Measurements from ENCODE around the gene PPP1R3G. TPM values are rescaled to one million over a fixed set of nuclear protein-coding genes. Genes with fewer than 3 reads are reported as not detected.

The PPP1R3G gene
- total RNA-seq, 1 experiment from 2014 or later: not detected

DNA sequence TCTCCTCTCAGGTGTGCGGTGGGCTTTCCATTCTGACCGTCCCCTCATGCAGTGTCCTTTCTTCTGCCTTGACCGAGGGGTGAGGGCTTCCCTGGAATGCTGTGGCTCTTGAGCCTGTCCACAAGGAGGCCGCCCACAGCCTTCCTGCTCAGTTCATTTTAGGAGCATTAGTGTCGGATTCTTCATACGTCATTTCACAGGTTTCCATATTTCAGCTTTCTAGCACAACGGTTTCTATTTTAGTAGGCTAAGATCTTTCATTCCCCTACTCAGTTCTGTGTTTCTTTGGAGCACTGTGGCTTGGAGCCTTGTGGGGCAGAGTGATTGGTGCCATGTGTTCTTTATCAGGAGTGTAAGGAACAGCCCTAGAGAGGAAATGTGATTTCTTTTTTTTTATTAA is 5.5 kb downstream of the PPP1R3G start:
- no peak overlapping the region for H3K27ac Mint-ChIP-seq
- TF ChIP-seq, protein P1, sequence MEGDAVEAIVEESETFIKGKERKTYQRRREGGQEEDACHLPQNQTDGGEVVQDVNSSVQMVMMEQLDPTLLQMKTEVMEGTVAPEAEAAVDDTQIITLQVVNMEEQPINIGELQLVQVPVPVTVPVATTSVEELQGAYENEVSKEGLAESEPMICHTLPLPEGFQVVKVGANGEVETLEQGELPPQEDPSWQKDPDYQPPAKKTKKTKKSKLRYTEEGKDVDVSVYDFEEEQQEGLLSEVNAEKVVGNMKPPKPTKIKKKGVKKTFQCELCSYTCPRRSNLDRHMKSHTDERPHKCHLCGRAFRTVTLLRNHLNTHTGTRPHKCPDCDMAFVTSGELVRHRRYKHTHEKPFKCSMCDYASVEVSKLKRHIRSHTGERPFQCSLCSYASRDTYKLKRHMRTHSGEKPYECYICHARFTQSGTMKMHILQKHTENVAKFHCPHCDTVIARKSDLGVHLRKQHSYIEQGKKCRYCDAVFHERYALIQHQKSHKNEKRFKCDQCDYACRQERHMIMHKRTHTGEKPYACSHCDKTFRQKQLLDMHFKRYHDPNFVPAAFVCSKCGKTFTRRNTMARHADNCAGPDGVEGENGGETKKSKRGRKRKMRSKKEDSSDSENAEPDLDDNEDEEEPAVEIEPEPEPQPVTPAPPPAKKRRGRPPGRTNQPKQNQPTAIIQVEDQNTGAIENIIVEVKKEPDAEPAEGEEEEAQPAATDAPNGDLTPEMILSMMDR (conservative IDR thresholded peaks at IDR 0.05): no peak
- Histone ChIP-seq H2BK20ac (ENCODE audit: low read depth, low read length, poor library complexity, severe bottlenecking) (no peak overlapping the region), H3K27ac (ENCODE audit: insufficient read length, low read depth, low read length) (no peak overlapping the region), H2BK5ac (ENCODE audit: insufficient read length, low read length) (no peak overlapping the region), H3K4me2 (ENCODE audit: insufficient read depth, insufficient read length, low read length) (no peak overlapping the region), H2BK120ac (ENCODE audit: low read depth, low read length, poor library complexity, severe bottlenecking) (no peak overlapping the region), H2AFZ (ENCODE audit: low read length) (no peak overlapping the region), H3K9ac (ENCODE audit: extremely low read depth, insufficient read length, low read length) (no peak overlapping the region), H3K23ac (ENCODE audit: insufficient read length, low read depth, low read length) (no peak overlapping the region), H3K56ac (ENCODE audit: insufficient read length, low read depth, low read length) (no peak overlapping the region), H3K4me1 (ENCODE audit: insufficient read depth, low read length) (no peaks in the 10 kb centered on the region), H4K20me1 (ENCODE audit: control insufficient read depth, insufficient read depth, insufficient read length) (no peaks in the 10 kb centered on the region), H2BK12ac (ENCODE audit: insufficient read length, low read depth, low read length) (no peak overlapping the region), H4K5ac (ENCODE audit: insufficient read length, low read depth, low read length) (no peak overlapping the region), H3K18ac (ENCODE audit: insufficient read length, low read depth, low read length) (no peak overlapping the region), H3K27me3 (ENCODE audit: insufficient read depth, low read length) (peaks cover 14% of the 10 kb centered on the region; the same call in 1 of the 2 replicates), H3K79me2 (ENCODE audit: insufficient read depth, low read length) (no peaks in the 10 kb centered on the region), H2AK5ac (ENCODE audit: insufficient read length, low read length) (no peak overlapping the region), H3K23me2 (ENCODE audit: insufficient read length, low read depth, low read length, poor library complexity, severe bottlenecking) (peaks cover 7% of the 10 kb centered on the region), H3T11ph (ENCODE audit: low read length) (no peak overlapping the region), H4K8ac (replicated peaks; ENCODE audit: insufficient read length, low read depth, low read length) (no peak overlapping the region), H3K4ac (ENCODE audit: low read depth, low read length) (no peak overlapping the region), H3K9me3 (ENCODE audit: control insufficient read depth, low read depth, low read length) (no peaks in the 10 kb centered on the region), H3K79me1 (ENCODE audit: insufficient read depth, low read depth, low read length, poor library complexity, severe bottlenecking) (no peaks in the 10 kb centered on the region), H4K91ac (ENCODE audit: insufficient read length, low read depth, low read length) (no peak overlapping the region), H3K14ac (ENCODE audit: insufficient read depth, low read length) (no peak overlapping the region), H2BK15ac (ENCODE audit: low read depth, low read length) (no peak overlapping the region)
- peaks cover 2 to 8% of the 10 kb centered on the region in 2 experiments; a peak in 2 of 5 replicates for H3K9me3 Mint-ChIP-seq
- H3K27me3 Mint-ChIP-seq (ENCODE audit: low read depth): peaks cover 58% of the 10 kb centered on the region
- no peak for DNase-seq
- 0 out of 7 replicates have a peak, but pooled peaks cover 0 to 4% (median 0%) of the 10 kb centered on the region in 3 experiments for H3K36me3 Mint-ChIP-seq (ENCODE audit: insufficient read depth in 1 of 3, low read depth in 3 of 3)
- peaks cover 9% of the 10 kb centered on the region in 2 experiments for H3K4me1 Mint-ChIP-seq
- WGBS (ENCODE audit: extremely low coverage, insufficient read length, low lambda C conversion rate): no CpG with 5 or more reads among the region's 7 CpGs
- H3K4me3 Mint-ChIP-seq: no peak overlapping the region
